ENCODE measurements around the gene MOB2.
"Not testable (repeated sequence)": the region's sequence is repeated elsewhere in the genome, so short reads cannot be mapped to it uniquely, and the experiment has no call there.

Gene MOB2

GRCh38 chr11:1437500-1437899 is 49.1 kb downstream of the MOB2 start:
- Histone ChIP-seq H2AFZ (ENCODE audit: low read length) (no peak overlapping the region), H3K4me2 (ENCODE audit: low read depth, low read length, poor library complexity, severe bottlenecking) (no peak overlapping the region), H3K9me3 (ENCODE audit: insufficient read depth, low read depth, low read length) (no peaks in the 10 kb centered on the region), H3K9me2 (replicated peaks; ENCODE audit: low read depth, low read length) (no peaks in the 10 kb centered on the region), H3K9ac (ENCODE audit: low read depth, low read length, poor library complexity, severe bottlenecking) (no peak overlapping the region), H3F3A (ENCODE audit: low read depth) (no peaks in the 10 kb centered on the region), H3K4me1 (ENCODE audit: insufficient read depth, low read length, poor library complexity, severe bottlenecking) (no peaks in the 10 kb centered on the region), H3K36me3 (ENCODE audit: insufficient read depth, low read length) (no peaks in the 10 kb centered on the region), H3K4me3 (ENCODE audit: low read length, poor library complexity, severe bottlenecking) (no peak overlapping the region), H4K20me1 (ENCODE audit: insufficient read depth, low read length, poor library complexity, severe bottlenecking) (no peaks in the 10 kb centered on the region), H3K79me2 (ENCODE audit: insufficient read depth, low read length) (no peaks in the 10 kb centered on the region), H3K27me3 (ENCODE audit: insufficient read depth, low read length, poor library complexity, severe bottlenecking) (no peaks in the 10 kb centered on the region)
- TF ChIP-seq EZH2phosphoT487 (IDR thresholded peaks at IDR 0.05; ENCODE audit: borderline replicate concordance) = no peak
- no peak for TF ChIP-seq CTCF (conservative IDR thresholded peaks at IDR 0.05; ENCODE audit: low read length)

- no peak overlapping the region for H2AFZ ChIP-seq (ENCODE audit: low read length)
- no peaks in the 10 kb centered on the region for H3K9me3 ChIP-seq (ENCODE audit: insufficient read depth, low read depth, low read length)
- no peak overlapping the region for H3K4me2 ChIP-seq (ENCODE audit: low read depth, low read length, poor library complexity, severe bottlenecking)
- TF ChIP-seq EZH2phosphoT487 (IDR thresholded peaks at IDR 0.05; ENCODE audit: borderline replicate concordance) (no peak), CTCF (conservative IDR thresholded peaks at IDR 0.05; ENCODE audit: low read length) (no peak)
- H3K79me2 ChIP-seq (ENCODE audit: insufficient read depth, low read length) = no peaks in the 10 kb centered on the region
- H3K27me3 ChIP-seq (ENCODE audit: insufficient read depth, low read length, poor library complexity, severe bottlenecking) = no peaks in the 10 kb centered on the region
- no peaks in the 10 kb centered on the region for H3F3A ChIP-seq (ENCODE audit: low read depth)
- no peak overlapping the region for H3K9ac ChIP-seq (ENCODE audit: low read depth, low read length, poor library complexity, severe bottlenecking)
- no peaks in the 10 kb centered on the region for H4K20me1 ChIP-seq (ENCODE audit: insufficient read depth, low read length, poor library complexity, severe bottlenecking)
- no peaks in the 10 kb centered on the region for H3K36me3 ChIP-seq (ENCODE audit: insufficient read depth, low read length)
- H3K9me2 ChIP-seq (replicated peaks; ENCODE audit: low read depth, low read length) = no peaks in the 10 kb centered on the region
- no peak overlapping the region for H3K4me3 ChIP-seq (ENCODE audit: low read length, poor library complexity, severe bottlenecking)
- H3K4me1 ChIP-seq (ENCODE audit: insufficient read depth, low read length, poor library complexity, severe bottlenecking) = no peaks in the 10 kb centered on the region
Observed at GRCh38 chr11:1436468-1437039, 50.0 kb downstream of the MOB2 start.

GRCh38 chr11:1435820-1436467 is 50.6 kb downstream of the MOB2 start:
- no peaks in the 10 kb centered on the region for H4K20me1 ChIP-seq (ENCODE audit: insufficient read depth, low read length, poor library complexity, severe bottlenecking)
- no peak overlapping the region for H2AFZ ChIP-seq (ENCODE audit: low read length)
- H3K36me3 ChIP-seq (ENCODE audit: insufficient read depth, low read length) = no peaks in the 10 kb centered on the region
- H3K27me3 ChIP-seq (ENCODE audit: insufficient read depth, low read length, poor library complexity, severe bottlenecking) = no peaks in the 10 kb centered on the region
- H3K9me3 ChIP-seq (ENCODE audit: insufficient read depth, low read depth, low read length) = no peaks in the 10 kb centered on the region
- no peak overlapping the region for H3K4me2 ChIP-seq (ENCODE audit: low read depth, low read length, poor library complexity, severe bottlenecking)
- no peaks in the 10 kb centered on the region for H3K9me2 ChIP-seq (replicated peaks; ENCODE audit: low read depth, low read length)
- H3F3A ChIP-seq (ENCODE audit: low read depth) = no peaks in the 10 kb centered on the region
- H3K79me2 ChIP-seq (ENCODE audit: insufficient read depth, low read length) = no peaks in the 10 kb centered on the region
- H3K4me3 ChIP-seq (ENCODE audit: low read length, poor library complexity, severe bottlenecking) = no peak overlapping the region
- TF ChIP-seq EZH2phosphoT487 (IDR thresholded peaks at IDR 0.05; ENCODE audit: borderline replicate concordance) (no peak), CTCF (conservative IDR thresholded peaks at IDR 0.05; ENCODE audit: low read length) (no peak)
- no peak overlapping the region for H3K9ac ChIP-seq (ENCODE audit: low read depth, low read length, poor library complexity, severe bottlenecking)
- no peaks in the 10 kb centered on the region for H3K4me1 ChIP-seq (ENCODE audit: insufficient read depth, low read length, poor library complexity, severe bottlenecking)

GRCh38 chr11:1435479-1435819 is 51.1 kb downstream of the MOB2 start:
- H4K20me1 ChIP-seq (ENCODE audit: insufficient read depth, low read length, poor library complexity, severe bottlenecking); H3K9me2 ChIP-seq (replicated peaks; ENCODE audit: low read depth, low read length); H3K9me3 ChIP-seq (ENCODE audit: insufficient read depth, low read depth, low read length); H3F3A ChIP-seq (ENCODE audit: low read depth); H3K4me2 ChIP-seq (ENCODE audit: low read depth, low read length, poor library complexity, severe bottlenecking); H3K9ac ChIP-seq (ENCODE audit: low read depth, low read length, poor library complexity, severe bottlenecking); H3K4me1 ChIP-seq (ENCODE audit: insufficient read depth, low read length, poor library complexity, severe bottlenecking); H2AFZ ChIP-seq (ENCODE audit: low read length); H3K4me3 ChIP-seq (ENCODE audit: low read length, poor library complexity, severe bottlenecking); H3K27me3 ChIP-seq (ENCODE audit: insufficient read depth, low read length, poor library complexity, severe bottlenecking); H3K36me3 ChIP-seq (ENCODE audit: insufficient read depth, low read length); H3K79me2 ChIP-seq (ENCODE audit: insufficient read depth, low read length): not testable (repeated sequence)
